ENCODE measurements around the gene DPYSL5.

Gene DPYSL5

GRCh38 chr2:26968001-26968400, 120.1 kb downstream of the DPYSL5 start:
- DNase-seq (ENCODE audit: low read depth, low spot score) = no peak

- no peak for DNase-seq (ENCODE audit: low read depth, low spot score)
These were observed 121.3 kb downstream of the DPYSL5 start for GRCh38 chr2:26969077-26969844.

GRCh38 chr2:26970244-26970927, 122.5 kb downstream of the DPYSL5 start, which contains the start of gene MAPRE3:
MAPRE3 (plus strand) TSS chr2:26970637; CDS start chr2:27022219, 51,582 bp downstream.
- DNase-seq (ENCODE audit: low read depth, low spot score) = peak; percentile 63

GRCh38 chr2:26970928-26971627, 123.1 kb downstream of the DPYSL5 start:
- DNase-seq (ENCODE audit: low read depth, low spot score) = no peak

- no peak for DNase-seq (ENCODE audit: low read depth, low spot score)
These were observed 124.2 kb downstream of the DPYSL5 start for GRCh38 chr2:26971911-26972786.

- DNase-seq (ENCODE audit: low read depth, low spot score) = no peak
These were observed 126.4 kb downstream of the DPYSL5 start for GRCh38 chr2:26974352-26974751.

- DNase-seq (ENCODE audit: low read depth, low spot score) = no peak
These were observed 127.2 kb downstream of the DPYSL5 start for GRCh38 chr2:26975102-26975501.

- no peak for DNase-seq (ENCODE audit: low read depth, low spot score)
These were observed 127.7 kb downstream of the DPYSL5 start for GRCh38 chr2:26975656-26976055.

GRCh38 chr2:26976237-26976636, 128.3 kb downstream of the DPYSL5 start:
- no peak for DNase-seq (ENCODE audit: low read depth, low spot score)

- DNase-seq (ENCODE audit: low read depth, low spot score) = no peak
These were observed 129.1 kb downstream of the DPYSL5 start for GRCh38 chr2:26977012-26977411.

GRCh38 chr2:26978061-26978596, 130.2 kb downstream of the DPYSL5 start:
- DNase-seq (ENCODE audit: low read depth, low spot score) = no peak

- no peak for DNase-seq (ENCODE audit: low read depth, low spot score)
These were observed 131.8 kb downstream of the DPYSL5 start for GRCh38 chr2:26979741-26980140.

- DNase-seq (ENCODE audit: low read depth, low spot score) = no peak
These were observed 133.0 kb downstream of the DPYSL5 start for GRCh38 chr2:26980971-26981370.

GRCh38 chr2:26982102-26982742, 134.3 kb downstream of the DPYSL5 start:
- no peak for DNase-seq (ENCODE audit: low read depth, low spot score)

- no peak for DNase-seq (ENCODE audit: low read depth, low spot score)
These were observed 135.8 kb downstream of the DPYSL5 start for GRCh38 chr2:26983746-26984145.

- DNase-seq (ENCODE audit: low read depth, low spot score) = no peak
These were observed 137.9 kb downstream of the DPYSL5 start for GRCh38 chr2:26985807-26986206.

- DNase-seq (ENCODE audit: low read depth, low spot score) = no peak
These were observed 138.6 kb downstream of the DPYSL5 start for GRCh38 chr2:26986576-26986975.

- no peak for DNase-seq (ENCODE audit: low read depth, low spot score)
These were observed 140.3 kb downstream of the DPYSL5 start for GRCh38 chr2:26988058-26988860.

- no peak for DNase-seq (ENCODE audit: low read depth, low spot score)
These were observed 141.2 kb downstream of the DPYSL5 start for GRCh38 chr2:26989156-26989555.

GRCh38 chr2:26991717-26992116, 143.8 kb downstream of the DPYSL5 start:
- DNase-seq (ENCODE audit: low read depth, low spot score) = no peak
